Astrocyte of the spinal cord (primary cell): Measurements from ENCODE around the gene ZNF628.

Experiments used
- DNase-seq: peaks from one replicate; pipeline ENCODE4 v3.0.0; 2011; ENCODE audit warnings: low read depth, low spot score
- H3K4me3 ChIP-seq: 2 replicates; pipeline ENCODE4 v1.5.1; 2011; ENCODE audit warnings: low read depth, mild to moderate bottlenecking, low read length, moderate library complexity
- CTCF ChIP-seq: IDR thresholded peaks from 2 replicates; pipeline ENCODE4 v1.5.1; 2012; ENCODE audit warnings: low read depth, mild to moderate bottlenecking, low read length, inconsistent platforms
- in situ Hi-C: cut with HindIII; loops from 2 replicates; pipeline ENCODE4 v1.10.0; 2017; ENCODE audit warnings: low sequenced_read_pairs

ZNF628 gene

GRCh38 chr19:55487924-55488687 is 11.7 kb downstream of the ZNF628 start, which contains the start of gene SSC5D:
Gene SSC5D (plus strand): TSS chr19:55488436. CDS start chr19:55488590, 154 bp downstream.
- in situ Hi-C loops, result no loop called here
- TF ChIP-seq CTCF, result no peak
- peak within 1 kb of the TSS; percentile 34 for H3K4me3 ChIP-seq
- DNase-seq, result peak; percentile 56

DNA sequence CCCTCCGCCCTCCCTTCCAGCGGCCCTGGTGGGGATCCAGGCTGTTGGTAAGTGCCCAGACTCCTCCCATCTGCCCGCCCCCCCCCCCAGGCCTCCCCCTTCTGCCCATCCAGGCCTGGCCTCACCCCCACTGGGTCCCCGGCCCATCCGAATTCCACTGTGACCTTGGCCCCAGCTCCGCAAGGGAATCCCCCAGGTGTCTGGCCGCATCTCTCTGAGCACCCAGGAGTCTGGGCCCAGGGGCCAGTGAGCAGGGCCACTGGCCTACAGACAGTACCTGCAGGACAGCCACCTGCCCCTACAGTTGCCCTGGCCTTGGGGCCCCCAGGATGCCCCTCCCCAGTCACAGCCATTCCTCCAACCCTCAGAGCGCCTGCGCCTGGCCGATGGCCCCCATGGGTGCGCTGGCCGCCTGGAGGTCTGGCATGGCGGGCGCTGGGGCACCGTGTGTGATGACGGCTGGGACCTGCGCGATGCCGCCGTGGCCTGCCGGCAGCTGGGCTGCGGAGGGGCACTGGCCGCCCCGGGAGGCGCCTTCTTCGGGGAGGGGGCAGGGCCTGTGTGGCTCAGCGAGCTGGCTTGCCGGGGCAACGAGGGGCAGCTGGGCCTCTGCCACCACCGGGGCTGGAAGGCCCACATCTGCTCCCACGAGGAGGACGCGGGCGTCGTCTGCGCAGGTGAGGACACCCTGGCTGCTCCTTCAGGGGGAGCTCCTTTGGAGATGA is 12.7 kb downstream of the ZNF628 start:
- H3K4me3 ChIP-seq, result no peak overlapping the region
- no peak for DNase-seq
- no peak for TF ChIP-seq CTCF
- in situ Hi-C loops, result no loop called here

DNA sequence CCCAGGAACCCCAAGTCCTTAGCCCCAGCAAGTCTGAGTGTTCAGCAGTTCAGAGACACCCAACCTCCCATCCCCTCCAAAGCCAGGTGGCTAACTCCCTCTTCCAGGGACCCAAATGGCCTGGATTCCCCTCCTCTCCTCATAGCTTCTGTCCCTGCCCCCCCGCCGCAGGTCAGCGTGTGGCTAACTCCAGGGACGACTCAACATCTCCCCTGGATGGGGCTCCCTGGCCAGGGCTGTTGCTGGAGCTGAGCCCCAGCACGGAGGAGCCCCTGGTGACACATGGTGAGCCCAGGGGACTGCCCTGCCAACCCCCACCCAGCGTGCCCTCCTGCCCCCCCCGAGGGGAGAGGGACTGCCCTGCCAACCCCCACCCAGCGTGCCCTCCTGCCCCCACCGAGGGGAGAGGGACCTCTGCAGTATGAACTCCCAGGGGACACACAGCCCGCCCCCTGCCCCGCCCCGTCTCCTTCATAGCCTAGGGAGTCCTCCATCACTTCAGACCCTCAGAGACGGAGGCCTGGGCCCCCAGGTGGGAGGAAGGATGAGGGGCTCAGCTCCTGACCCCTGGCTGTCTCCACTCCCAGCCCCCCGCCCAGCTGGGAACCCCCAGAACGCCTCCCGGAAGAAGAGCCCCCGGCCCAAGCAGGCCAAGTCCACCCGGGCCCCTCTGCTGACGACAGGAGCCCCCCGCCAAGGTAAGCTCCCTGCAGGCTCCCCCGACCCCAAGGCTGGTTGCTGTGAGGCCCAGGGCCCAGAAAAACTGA is 13.5 kb downstream of the ZNF628 start:
- no peak overlapping the region for H3K4me3 ChIP-seq
- no peak for TF ChIP-seq CTCF
- in situ Hi-C loops, result no loop called here
- DNase-seq, result no peak

DNA sequence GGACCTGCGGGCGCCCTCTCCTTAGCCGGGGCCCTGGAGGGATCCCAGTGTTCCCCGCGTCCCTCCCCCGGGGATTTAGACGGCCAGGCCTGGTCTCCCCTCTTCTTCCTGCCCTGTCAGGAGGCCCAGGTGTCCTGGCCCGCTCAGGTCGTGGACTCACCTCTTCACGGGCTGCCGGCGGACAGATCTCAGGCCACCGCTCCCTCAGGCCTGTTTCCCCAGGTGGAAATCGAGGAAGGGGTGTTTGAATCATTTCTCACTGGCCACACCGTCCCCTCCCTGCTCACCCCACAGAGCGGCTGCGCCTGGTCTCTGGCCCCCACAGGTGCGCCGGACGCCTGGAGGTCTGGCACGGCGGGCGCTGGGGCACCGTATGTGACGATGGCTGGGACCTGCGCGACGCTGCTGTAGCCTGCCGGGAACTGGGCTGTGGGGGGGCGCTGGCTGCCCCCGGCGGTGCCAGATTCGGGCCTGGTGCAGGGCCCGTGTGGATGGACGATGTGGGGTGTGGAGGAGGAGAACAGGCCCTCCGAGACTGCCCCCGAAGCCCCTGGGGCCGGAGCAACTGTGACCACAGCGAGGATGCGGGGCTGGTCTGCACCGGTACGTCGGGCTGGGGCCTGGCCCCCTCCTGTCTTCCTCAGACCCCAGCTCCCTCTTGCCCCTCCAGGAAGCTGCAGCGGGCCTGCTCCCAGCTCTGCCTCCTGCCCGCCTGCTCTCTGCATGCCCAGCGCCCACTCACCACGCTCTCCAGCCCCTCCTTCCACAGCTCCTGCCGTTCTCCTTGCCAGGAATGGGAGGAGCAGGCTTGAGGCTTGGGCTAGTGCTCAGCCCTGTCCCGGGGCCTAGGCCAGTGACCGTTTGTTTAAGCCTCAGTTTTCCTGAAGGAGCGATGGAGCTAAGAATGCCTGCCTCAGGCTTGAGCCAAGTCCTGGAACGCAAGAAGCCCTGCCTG is 14.3 kb downstream of the ZNF628 start:
- in situ Hi-C loops, result no loop called here
- no peak overlapping the region for H3K4me3 ChIP-seq
- TF ChIP-seq CTCF, result no peak
- no peak for DNase-seq

DNA sequence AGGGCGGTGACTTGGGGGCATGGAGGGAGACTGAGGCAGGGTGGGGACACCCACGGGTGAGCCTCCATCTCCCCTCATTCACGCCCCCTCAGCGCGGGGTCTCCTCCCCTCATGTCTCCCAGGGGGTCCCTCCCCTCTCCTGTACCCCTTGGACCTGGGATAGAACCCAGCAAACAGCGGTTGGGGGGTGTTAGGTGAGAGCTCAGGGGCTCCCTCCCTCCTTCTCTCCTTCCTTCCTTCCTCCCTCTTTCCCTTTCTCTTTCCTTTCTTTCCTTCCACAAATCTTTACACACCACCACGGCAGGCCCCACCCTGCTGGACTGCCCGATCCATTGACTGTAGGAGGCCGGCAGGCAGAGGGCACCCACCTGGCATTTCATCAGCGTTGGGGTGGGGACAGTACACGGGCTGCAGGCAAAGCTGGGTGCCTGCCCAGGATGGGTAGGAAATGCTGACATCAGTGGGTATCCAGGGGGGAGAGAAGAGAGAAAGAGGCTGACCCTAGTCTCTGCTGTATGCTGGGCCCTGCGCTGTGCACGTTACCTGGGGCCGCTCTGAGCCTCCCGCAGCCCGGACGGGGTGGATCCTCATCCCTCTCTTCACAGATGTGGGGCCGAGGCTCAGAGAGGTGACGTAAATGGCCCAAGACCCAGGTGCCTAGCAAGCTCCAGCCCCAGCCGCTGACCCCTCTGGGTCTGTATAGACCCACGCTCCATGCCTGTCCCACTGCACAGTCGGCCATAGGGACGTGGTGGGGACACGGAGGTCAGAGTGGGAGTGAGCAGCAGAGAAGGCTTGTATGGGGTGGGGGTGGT is 15.3 kb downstream of the ZNF628 start:
- TF ChIP-seq CTCF, result no peak
- in situ Hi-C loops, result no loop called here
- DNase-seq, result no peak

More for the DNA sequence above, 15.3 kb downstream of the ZNF628 start:
- H3K4me3 ChIP-seq, result no peak overlapping the region
